ENCODE results near the gene TACR3. TPM values are rescaled to one million over a fixed set of nuclear protein-coding genes. Genes with fewer than 3 reads are reported as not detected.

TACR3 gene
- polyA plus RNA-seq, 1 experiment: not detected

- ChIA-PET CTCF (no interaction called here), POLR2A (no interaction called here)
- Histone ChIP-seq H3K9me3 (ENCODE audit: control insufficient read depth, insufficient read depth, low read length) (peaks cover 3% of the 10 kb centered on the region; the same call in 1 of the 2 replicates), H3K27ac (ENCODE audit: low read depth, low read length) (no peak overlapping the region), H3K4me3 (ENCODE audit: low read depth, low read length) (no peak overlapping the region), H3K27me3 (ENCODE audit: control insufficient read depth, insufficient read depth, low read length) (no peaks in the 10 kb centered on the region)
- no peak for DNase-seq (ENCODE audit: low read depth, low spot score)
- TF ChIP-seq, protein P1, sequence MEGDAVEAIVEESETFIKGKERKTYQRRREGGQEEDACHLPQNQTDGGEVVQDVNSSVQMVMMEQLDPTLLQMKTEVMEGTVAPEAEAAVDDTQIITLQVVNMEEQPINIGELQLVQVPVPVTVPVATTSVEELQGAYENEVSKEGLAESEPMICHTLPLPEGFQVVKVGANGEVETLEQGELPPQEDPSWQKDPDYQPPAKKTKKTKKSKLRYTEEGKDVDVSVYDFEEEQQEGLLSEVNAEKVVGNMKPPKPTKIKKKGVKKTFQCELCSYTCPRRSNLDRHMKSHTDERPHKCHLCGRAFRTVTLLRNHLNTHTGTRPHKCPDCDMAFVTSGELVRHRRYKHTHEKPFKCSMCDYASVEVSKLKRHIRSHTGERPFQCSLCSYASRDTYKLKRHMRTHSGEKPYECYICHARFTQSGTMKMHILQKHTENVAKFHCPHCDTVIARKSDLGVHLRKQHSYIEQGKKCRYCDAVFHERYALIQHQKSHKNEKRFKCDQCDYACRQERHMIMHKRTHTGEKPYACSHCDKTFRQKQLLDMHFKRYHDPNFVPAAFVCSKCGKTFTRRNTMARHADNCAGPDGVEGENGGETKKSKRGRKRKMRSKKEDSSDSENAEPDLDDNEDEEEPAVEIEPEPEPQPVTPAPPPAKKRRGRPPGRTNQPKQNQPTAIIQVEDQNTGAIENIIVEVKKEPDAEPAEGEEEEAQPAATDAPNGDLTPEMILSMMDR (IDR thresholded peaks at IDR 0.05; ENCODE audit: low read depth, low read length): no peak
These were observed 55.2 kb downstream of the TACR3 start for GRCh38 chr4:103664436-103665075.

GRCh38 chr4:103648541-103648940 lies 71.2 kb downstream of the TACR3 start:
- TF ChIP-seq, protein P1 (IDR thresholded peaks at IDR 0.05; ENCODE audit: low read depth, low read length): no peak
- ChIA-PET CTCF (no interaction called here), POLR2A (no interaction called here)
- no peak overlapping the region for H3K27ac ChIP-seq (ENCODE audit: low read depth, low read length)
- DNase-seq (ENCODE audit: low read depth, low spot score): no peak
- no peak overlapping the region for H3K4me3 ChIP-seq (ENCODE audit: low read depth, low read length)
- H3K9me3 ChIP-seq (ENCODE audit: control insufficient read depth, insufficient read depth, low read length): peaks cover 13% of the 10 kb centered on the region; the same call in 1 of the 2 replicates
- no peaks in the 10 kb centered on the region for H3K27me3 ChIP-seq (ENCODE audit: control insufficient read depth, insufficient read depth, low read length)

- CTCF ChIA-PET: no interaction called here
- no peaks in the 10 kb centered on the region for H3K27me3 ChIP-seq (ENCODE audit: control insufficient read depth, insufficient read depth, low read length)
- DNase-seq (ENCODE audit: low read depth, low spot score): no peak
- POLR2A ChIA-PET: no interaction called here
- TF ChIP-seq, protein P1 (IDR thresholded peaks at IDR 0.05; ENCODE audit: low read depth, low read length): no peak
- H3K27ac ChIP-seq (ENCODE audit: low read depth, low read length): no peak overlapping the region
- H3K9me3 ChIP-seq (ENCODE audit: control insufficient read depth, insufficient read depth, low read length): peaks cover 1% of the 10 kb centered on the region; the same call in 1 of the 2 replicates
- H3K4me3 ChIP-seq (ENCODE audit: low read depth, low read length): no peak overlapping the region
These were observed 73.8 kb downstream of the TACR3 start for GRCh38 chr4:103645991-103646390.

- POLR2A ChIA-PET: no interaction called here
- H3K4me3 ChIP-seq (ENCODE audit: low read depth, low read length): no peak overlapping the region
- no peak overlapping the region for H3K27ac ChIP-seq (ENCODE audit: low read depth, low read length)
- TF ChIP-seq, protein P1 (IDR thresholded peaks at IDR 0.05; ENCODE audit: low read depth, low read length): no peak
- H3K9me3 ChIP-seq (ENCODE audit: control insufficient read depth, insufficient read depth, low read length): no peaks in the 10 kb centered on the region
- CTCF ChIA-PET: no interaction called here
- no peak for DNase-seq (ENCODE audit: low read depth, low spot score)
- no peaks in the 10 kb centered on the region for H3K27me3 ChIP-seq (ENCODE audit: control insufficient read depth, insufficient read depth, low read length)
These were observed 85.5 kb downstream of the TACR3 start for GRCh38 chr4:103634236-103634635.

GRCh38 chr4:103626296-103626695 lies 93.5 kb downstream of the TACR3 start:
- ChIA-PET CTCF (no interaction called here), POLR2A (no interaction called here)
- DNase-seq (ENCODE audit: low read depth, low spot score): no peak
- TF ChIP-seq, protein P1 (IDR thresholded peaks at IDR 0.05; ENCODE audit: low read depth, low read length): no peak
- Histone ChIP-seq H3K27ac (ENCODE audit: low read depth, low read length) (no peak overlapping the region), H3K9me3 (ENCODE audit: control insufficient read depth, insufficient read depth, low read length) (peaks cover 4% of the 10 kb centered on the region; the same call in 1 of the 2 replicates), H3K4me3 (ENCODE audit: low read depth, low read length) (no peak overlapping the region), H3K27me3 (ENCODE audit: control insufficient read depth, insufficient read depth, low read length) (no peaks in the 10 kb centered on the region)

Measured in AG04450 (cell line).